MM.1S (cell line): ENCODE results near the gene MTHFD1L.

Experiments
- CTCF ChIP-seq: fragments of 300-600 bp; sonication (generic); IDR thresholded peaks from 2 replicates; pipeline ENCODE4 v1.5.1; 2016; ENCODE audit warnings: antibody characterized with exemption, low read length, mixed read lengths
- EZH2 ChIP-seq: fragments of 300-600 bp; sonication (generic); optimal IDR thresholded peaks from 2 replicates; pipeline ENCODE3; 2017; ENCODE audit warnings: low read depth, mild to moderate bottlenecking, antibody characterized with exemption, low read length, mixed read lengths
- EZH2phosphoT487 ChIP-seq: fragments of 300-600 bp; sonication (generic); IDR thresholded peaks from 2 replicates; pipeline ENCODE4 v1.6.1; 2018; ENCODE audit warnings: antibody characterized with exemption, low read length

- no peak for TF ChIP-seq CTCF
- TF ChIP-seq EZH2, result no peak
- no peak for TF ChIP-seq EZH2phosphoT487
Measured at GRCh38 chr6:151032034-151032433, 166.5 kb downstream of the MTHFD1L start.
